GM12878 (cell line): ENCODE data around the gene POM121L12. TPM values are rescaled to one million over a fixed set of nuclear protein-coding genes. Genes with fewer than 3 reads are reported as not detected.

ENCODE experiments used
- ATAC-seq: fragments of 200-7000 bp; cut with Tn5 transposase; 3 replicates; pipeline ENCODE4 v1.9.1; 2020; ENCODE audit warnings: mild to moderate bottlenecking, moderate library complexity
- BruUV-seq: library from RNA; stranded (reverse); fragments of 400-500 nt; replicated peaks from 2 replicates; lab custom pipeline; 2021; lab: Mats Ljungman, UMichigan
- CTCF ChIA-PET: fragments of 300-600 bp; sonication (Branson Sonifier 250); formaldehyde crosslinking; extraction: SDS; loops from one replicate; lab custom pipeline; 2021; ENCODE audit warnings: inconsistent platforms; lab: Yijun Ruan, JAX
- POLR2A ChIA-PET: fragments of 350-600 bp; formaldehyde crosslinking; extraction: SDS; loops from one replicate; lab custom pipeline; 2021; ENCODE audit warnings: inconsistent platforms; lab: Charles Lee
- RAD21 ChIA-PET: fragments of 300-600 bp; sonication (Branson Sonifier 250); formaldehyde crosslinking; loops from one replicate; lab custom pipeline; 2023; ENCODE audit warnings: antibody characterized with exemption; ENCODE audit not compliant: unreplicated experiment; lab: Charles Lee
- SMC1A ChIA-PET: fragments of 300-600 bp; sonication (Branson Sonifier 250); formaldehyde crosslinking; loops from one replicate; lab custom pipeline; 2023; ENCODE audit not compliant: unreplicated experiment, uncharacterized antibody; lab: Charles Lee
- DNase-seq: peaks from one replicate; pipeline ENCODE4 v3.0.0-alpha.2; 2011; ENCODE audit warnings: low read depth, low spot score
- FAIRE-seq: peaks from 3 replicates; lab custom pipeline; 2011; peaks lifted over from hg19 to GRCh38; lab: Jason Lieb, UNC
- H2AFZ ChIP-seq: 2 replicates; pipeline ENCODE4 v1.6.0; 2011; ENCODE audit warnings: low read depth, low read length, control low read depth; ENCODE audit not compliant: control insufficient read depth
- H3K27ac ChIP-seq: 2 replicates; pipeline ENCODE4 v1.5.1; 2011; ENCODE audit warnings: control low read depth; ENCODE audit not compliant: control insufficient read depth, insufficient read depth
- H3K27me3 ChIP-seq, 2 experiments: replicated peaks in 1 of 2; 2 replicates each; pipeline versions ENCODE4 v1.6.0 to v1.6.1; 2011; ENCODE audit warnings: low read length in 1 of 2; ENCODE audit not compliant: control insufficient read depth in 2 of 2, insufficient read depth in 2 of 2
- H3K36me3 ChIP-seq, 2 experiments: 2 replicates each; pipeline ENCODE4 v1.5.1; 2011; ENCODE audit warnings: low read length in 1 of 2; ENCODE audit not compliant: control insufficient read depth in 2 of 2, insufficient read depth in 2 of 2
- H3K4me1 ChIP-seq: 2 replicates; pipeline ENCODE4 v1.6.1; 2011; ENCODE audit warnings: mild to moderate bottlenecking, low read length, moderate library complexity, mixed read lengths; ENCODE audit not compliant: control insufficient read depth, insufficient read depth
- H3K4me2 ChIP-seq: 2 replicates; pipeline ENCODE4 v1.6.0; 2011; ENCODE audit warnings: control low read depth; ENCODE audit not compliant: control insufficient read depth, insufficient read depth
- H3K4me3 ChIP-seq: fragments of 200-600 bp; sonication (generic); 2 replicates; pipeline ENCODE4 v1.5.1; 2016
- H3K79me2 ChIP-seq: 2 replicates; pipeline ENCODE4 v1.6.0; 2011; ENCODE audit warnings: low read length; ENCODE audit not compliant: control insufficient read depth, insufficient read depth
- H3K9ac ChIP-seq: 2 replicates; pipeline ENCODE4 v1.8.0; 2011; ENCODE audit warnings: low read length, control low read depth, mixed read lengths; ENCODE audit not compliant: control insufficient read depth, insufficient read depth
- H3K9me3 ChIP-seq: replicated peaks from 3 replicates; pipeline ENCODE4 v1.5.1; 2011; ENCODE audit warnings: mild to moderate bottlenecking, low read length; ENCODE audit not compliant: control insufficient read depth, insufficient read depth
- H4K20me1 ChIP-seq: 2 replicates; pipeline ENCODE4 v1.6.0; 2011; ENCODE audit not compliant: control insufficient read depth, insufficient read depth
- BCL3 ChIP-seq: IDR thresholded peaks from 2 replicates; pipeline ENCODE4 v1.6.1; 2011; ENCODE audit warnings: borderline replicate concordance, low read depth, mild to moderate bottlenecking, moderate library complexity, low read length; ENCODE audit not compliant: insufficient read depth, poor library complexity, severe bottlenecking
- DPF2 ChIP-seq: fragments of 450-650 bp; IDR thresholded peaks from 2 replicates; pipeline ENCODE4 v1.6.1; 2017; ENCODE audit warnings: mild to moderate bottlenecking
- E2F4 ChIP-seq: IDR thresholded peaks from 2 replicates; pipeline ENCODE4 v1.6.1; 2012; ENCODE audit warnings: low read depth, low read length, improper control_type of control experiment
- EGR1 ChIP-seq, 2 experiments: IDR thresholded peaks; 1 replicate in 1 of 2; 2 replicates in 1 of 2; pipeline ENCODE4 v1.6.1; 2011 to 2012; ENCODE audit warnings: low read depth in 2 of 2, low read length in 2 of 2, borderline replicate concordance in 1 of 2, mild to moderate bottlenecking in 1 of 2, moderate library complexity in 1 of 2
- EP300 ChIP-seq, 2 experiments: fragments of 150-350 bp in 1 of 2; IDR thresholded peaks; 2 replicates each; pipeline ENCODE4 v1.6.1; 2011 to 2012; ENCODE audit warnings: low read depth in 2 of 2, low read length in 2 of 2, borderline replicate concordance in 1 of 2, improper control_type of control experiment in 1 of 2, inconsistent platforms in 1 of 2; ENCODE audit not compliant: control insufficient read depth in 1 of 2
- JUND ChIP-seq: IDR thresholded peaks from 2 replicates; pipeline ENCODE4 v1.6.1; 2012; ENCODE audit warnings: low read depth, mild to moderate bottlenecking, low read length, improper control_type of control experiment, moderate library complexity
- MAX ChIP-seq: IDR thresholded peaks from 2 replicates; pipeline ENCODE4 v1.6.1; 2012; ENCODE audit warnings: low read depth, low read length, improper control_type of control experiment
- MEF2B ChIP-seq: fragments of 450-650 bp; IDR thresholded peaks from 2 replicates; pipeline ENCODE4 v1.6.1; 2018; ENCODE audit warnings: mild to moderate bottlenecking, moderate library complexity; ENCODE audit not compliant: partially characterized antibody, poor library complexity, severe bottlenecking
- MYC ChIP-seq: IDR thresholded peaks from 2 replicates; pipeline ENCODE4 v1.6.1; 2011; ENCODE audit warnings: mild to moderate bottlenecking, low read length, moderate library complexity, inconsistent platforms; ENCODE audit not compliant: insufficient read depth, insufficient replicate concordance, insufficient read length, severe bottlenecking
- NR2C2 ChIP-seq: IDR thresholded peaks from 2 replicates; pipeline ENCODE4 v1.6.1; 2011; ENCODE audit warnings: borderline replicate concordance, low read depth; ENCODE audit not compliant: control insufficient read depth, insufficient read length
- POU2F2 ChIP-seq: IDR thresholded peaks from 3 replicates; pipeline ENCODE4 v1.6.1; 2011; ENCODE audit warnings: low read depth, mild to moderate bottlenecking, low read length, borderline replicate concordance
- SIX5 ChIP-seq: IDR thresholded peaks from 2 replicates; pipeline ENCODE4 v1.6.1; 2011; ENCODE audit warnings: mild to moderate bottlenecking, low read depth, low read length, moderate library complexity; ENCODE audit not compliant: severe bottlenecking
- SMARCA5 ChIP-seq: fragments of 450-650 bp; IDR thresholded peaks from 2 replicates; pipeline ENCODE4 v1.6.1; 2017; ENCODE audit warnings: mild to moderate bottlenecking
- SP1 ChIP-seq: IDR thresholded peaks from one replicate; pipeline ENCODE4 v1.6.1; 2011; ENCODE audit warnings: low read depth, low read length
- SREBF2 ChIP-seq: IDR thresholded peaks from 2 replicates; pipeline ENCODE4 v1.6.1; 2012; ENCODE audit warnings: mild to moderate bottlenecking, low read length
- TBL1XR1 ChIP-seq: IDR thresholded peaks from 2 replicates; pipeline ENCODE4 v1.6.1; 2012; ENCODE audit warnings: low read depth, low read length, improper control_type of control experiment
- TCF7 ChIP-seq: IDR thresholded peaks from 2 replicates; pipeline ENCODE4 v1.6.1; 2014; ENCODE audit warnings: antibody characterized with exemption, borderline replicate concordance
- WGBS: methylation state at CpG from one replicate; pipeline ENCODE4 v1.1.6; 2016; ENCODE audit warnings: low lambda C conversion rate; ENCODE audit not compliant: insufficient replicate concordance, insufficient coverage; ENCODE audit errors: missing lambda C conversion rate; 5-methylcytosine and 5-hydroxymethylcytosine counted together
- in situ Hi-C: fragments of 300-500 bp; cut with MboI; formaldehyde crosslinking; loops from 9 replicates; pipeline ENCODE4 v1.14.3; 2018; ENCODE audit warnings: mixed read lengths
- intact Hi-C: fragments of 100-400 bp; cut with micrococcal nuclease; formaldehyde crosslinking; loops from one replicate; pipeline ENCODE4 v1.14.2; 2022; ENCODE audit not compliant: unreplicated experiment
- polyA plus RNA-seq, 11 experiments: library from polyadenylated mRNA; depleted of rRNA in 4 of 11; unstranded in 6 of 11; stranded (reverse) in 5 of 11; fragments of >200 nt; fragmentation: Nextera tagmentation in 4 of 11; fragmentation: Illumina TruSeq in 1 of 11; extraction: Ambion mirVana in 4 of 11; extraction: Trizol in 1 of 11; gene quantifications; 1 replicate in 1 of 11; 2 replicates in 10 of 11; pipeline versions ENCODE4 v1.2.1 to v1.2.3, GENCODE V29; 2011 to 2016; ENCODE audit warnings: inconsistent platforms in 2 of 11, missing spikeins in 2 of 11, low read depth in 1 of 11
- total RNA-seq, 4 experiments: library from RNA; depleted of rRNA in 3 of 4; stranded (reverse); fragments of >200 nt in 3 of 4; fragmentation: Illumina TruSeq in 1 of 4; extraction: Trizol in 1 of 4; gene quantifications; 2 replicates each; pipeline versions ENCODE4 v1.2.1 to v1.2.3, GENCODE V29; 2013 to 2021

POM121L12 gene
- total and polyA plus RNA-seq, 10 of the 15 experiments (the other 5 are each of a cell fraction or from before 2014, with no cell fraction given) = not detected

- Histone ChIP-seq H4K20me1 (no peaks in the 10 kb centered on the region), H3K27me3 (no peaks in the 10 kb centered on the region), H3K27ac (no peak overlapping the region), H3K4me1 (no peaks in the 10 kb centered on the region), H3K36me3 (no peaks in the 10 kb centered on the region), H3K79me2 (no peaks in the 10 kb centered on the region), H3K4me2 (no peak overlapping the region), H3K9ac (no peak overlapping the region), H2AFZ (no peak overlapping the region), H3K4me3 (no peak overlapping the region), H3K9me3 (no peaks in the 10 kb centered on the region)
- ChIA-PET SMC1A (no interaction called here), RAD21 (no interaction called here), CTCF (no interaction called here), POLR2A (no interaction called here)
- TF ChIP-seq DPF2 = no peak
- no peak for TF ChIP-seq BCL3
- no peak for TF ChIP-seq SREBF2
- TF ChIP-seq TBL1XR1 = no peak
- no peak for TF ChIP-seq SMARCA5
- TF ChIP-seq E2F4 = no peak
- no peak for TF ChIP-seq SIX5
- TF ChIP-seq EGR1 (IDR thresholded peaks at IDR 0.05; ENCODE audit: borderline replicate concordance in 1 of 2, low read depth in 2 of 2, low read length in 2 of 2) = no peak
- TF ChIP-seq EP300 (IDR thresholded peaks at IDR 0.05; ENCODE audit: borderline replicate concordance in 1 of 2, control insufficient read depth in 1 of 2, low read depth in 2 of 2, low read length in 2 of 2) = no peak
- no peak for TF ChIP-seq SP1
- no peak for TF ChIP-seq JUND
- no peak for TF ChIP-seq MAX
- TF ChIP-seq TCF7 = no peak
- TF ChIP-seq NR2C2 = no peak
- TF ChIP-seq MYC = no peak
- no peak for TF ChIP-seq MEF2B
- no peak for TF ChIP-seq POU2F2
- FAIRE-seq = no peak
- BruUV-seq = no TSS peak
- in situ Hi-C loops = no loop called here
- 50% methylated on average over 4 of the region's 4 CpGs for WGBS
- no peak for DNase-seq
- ATAC-seq = no peak
- intact Hi-C loops = no loop called here
Measured at GRCh38 chr7:52992479-52993162, 42.8 kb upstream of the POM121L12 start.
